ENCODE data around the gene CCDC3.
"Not testable (repeated sequence)": the region's sequence is repeated elsewhere in the genome, so short reads cannot be mapped to it uniquely, and the experiment has no call there.

Gene CCDC3

GRCh38 chr10:12876266-12876665 is 125.2 kb downstream of the CCDC3 start:
- DNase-seq: no peak

- DNase-seq: no peak
Observed at GRCh38 chr10:12875100-12875499, 126.4 kb downstream of the CCDC3 start.

- DNase-seq: no peak
Observed at GRCh38 chr10:12874501-12874900, 127.0 kb downstream of the CCDC3 start.

- no peak for DNase-seq
Observed at GRCh38 chr10:12873172-12873571, 128.3 kb downstream of the CCDC3 start.

- DNase-seq: no peak
Observed at GRCh38 chr10:12872577-12872976, 128.9 kb downstream of the CCDC3 start.

GRCh38 chr10:12869427-12869826 is 132.1 kb downstream of the CCDC3 start:
- DNase-seq: no peak

- DNase-seq: no peak
Observed at GRCh38 chr10:12868229-12868628, 133.3 kb downstream of the CCDC3 start.

GRCh38 chr10:12865515-12865914 is 136.0 kb downstream of the CCDC3 start:
- DNase-seq: not testable (repeated sequence)

- no peak for DNase-seq
Observed at GRCh38 chr10:12862459-12862858, 139.1 kb downstream of the CCDC3 start.

- no peak for DNase-seq
Observed at GRCh38 chr10:12854988-12855387, 146.5 kb downstream of the CCDC3 start.

GRCh38 chr10:12852687-12853086 is 148.8 kb downstream of the CCDC3 start:
- DNase-seq: no peak

- DNase-seq: no peak
Observed at GRCh38 chr10:12849319-12850181, 152.0 kb downstream of the CCDC3 start.

GRCh38 chr10:12848439-12849173 is 152.9 kb downstream of the CCDC3 start:
- DNase-seq: no peak

GRCh38 chr10:12847361-12847975 is 154.0 kb downstream of the CCDC3 start:
- DNase-seq: no peak

GRCh38 chr10:12846718-12847117 is 154.8 kb downstream of the CCDC3 start:
- DNase-seq: no peak

All from NCI-H526 treated with DMSO at 0.1 percent for 48 hours (cell line).